Measurements from ENCODE around the gene RARB.

Gene RARB

DNA sequence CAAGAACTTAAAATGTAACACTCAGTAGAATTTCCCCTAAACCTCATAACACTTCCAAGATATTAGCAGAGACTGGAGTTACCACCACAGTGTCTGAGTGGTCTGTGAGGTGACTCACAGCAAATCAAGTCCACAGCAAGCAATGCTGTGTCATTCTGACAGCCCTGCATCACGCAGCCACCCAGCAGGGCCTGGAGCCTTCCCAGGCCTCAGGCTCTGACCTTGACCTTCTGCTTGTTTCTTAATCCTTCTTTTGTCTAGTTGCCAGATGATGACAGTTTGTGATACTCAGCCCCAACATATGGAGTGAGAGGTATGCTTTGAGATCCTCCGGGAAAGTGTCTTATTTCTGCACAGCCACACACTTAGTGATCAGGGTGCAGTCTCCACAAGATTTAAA is 154.2 kb downstream of the RARB start:
- no peak for FAIRE-seq

DNA sequence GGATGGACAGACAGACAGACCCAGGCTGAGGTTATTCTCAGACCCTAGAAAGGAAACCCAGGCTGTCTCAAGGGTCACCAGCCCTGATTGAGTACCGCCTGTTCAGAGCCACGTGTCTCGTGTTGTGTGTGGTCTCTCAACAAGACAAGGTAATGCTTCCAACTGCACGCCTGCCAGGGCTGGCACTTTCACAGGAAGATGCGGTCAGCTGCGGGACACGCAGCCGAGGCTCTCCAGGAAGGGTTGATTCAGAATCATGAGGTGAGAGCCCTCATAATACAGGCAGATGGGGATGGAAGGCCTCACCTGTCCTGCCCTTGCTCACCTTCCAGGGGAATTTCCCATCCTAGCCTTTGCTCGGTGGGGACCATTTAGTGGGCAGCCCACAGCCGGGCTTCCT is 155.3 kb downstream of the RARB start:
- no peak for FAIRE-seq

DNA sequence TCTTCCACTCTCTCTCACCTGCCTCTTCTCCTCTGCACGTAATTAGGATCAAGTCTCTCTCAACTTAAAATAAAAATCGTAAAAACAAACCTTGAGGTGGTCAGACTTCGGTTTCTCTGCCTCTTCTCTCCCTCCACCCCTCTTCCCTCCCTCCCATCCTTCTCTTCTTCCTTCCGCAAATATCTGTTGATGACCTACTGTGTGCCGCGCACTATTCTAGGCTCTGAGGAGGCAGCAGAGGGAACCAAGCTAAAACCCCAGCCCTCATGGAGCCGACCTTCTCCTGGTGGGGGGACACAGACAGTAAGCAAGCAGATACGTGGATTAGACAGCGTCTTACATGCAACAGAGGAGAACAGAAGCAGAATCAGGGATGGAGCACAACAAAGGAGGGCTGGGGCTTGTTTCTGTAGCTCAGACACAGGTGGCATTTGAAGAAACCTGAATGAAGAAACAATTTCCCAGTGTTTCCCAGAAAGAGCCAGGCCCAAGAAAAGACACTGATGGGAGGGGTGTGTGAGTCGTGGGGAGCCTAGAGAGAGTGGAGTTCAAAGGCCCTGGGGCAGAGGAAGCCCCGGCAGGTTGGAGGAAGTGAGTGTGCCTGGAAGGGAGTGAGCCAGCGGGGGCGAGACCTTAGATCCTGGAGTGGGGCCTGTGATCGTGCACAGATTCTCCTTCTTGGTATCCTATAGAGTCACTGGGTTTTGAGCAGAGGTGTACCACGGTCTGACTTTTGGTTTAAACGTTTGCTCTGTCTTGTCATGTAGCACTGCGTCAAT is 156.1 kb downstream of the RARB start:
- FAIRE-seq: no peak

DNA sequence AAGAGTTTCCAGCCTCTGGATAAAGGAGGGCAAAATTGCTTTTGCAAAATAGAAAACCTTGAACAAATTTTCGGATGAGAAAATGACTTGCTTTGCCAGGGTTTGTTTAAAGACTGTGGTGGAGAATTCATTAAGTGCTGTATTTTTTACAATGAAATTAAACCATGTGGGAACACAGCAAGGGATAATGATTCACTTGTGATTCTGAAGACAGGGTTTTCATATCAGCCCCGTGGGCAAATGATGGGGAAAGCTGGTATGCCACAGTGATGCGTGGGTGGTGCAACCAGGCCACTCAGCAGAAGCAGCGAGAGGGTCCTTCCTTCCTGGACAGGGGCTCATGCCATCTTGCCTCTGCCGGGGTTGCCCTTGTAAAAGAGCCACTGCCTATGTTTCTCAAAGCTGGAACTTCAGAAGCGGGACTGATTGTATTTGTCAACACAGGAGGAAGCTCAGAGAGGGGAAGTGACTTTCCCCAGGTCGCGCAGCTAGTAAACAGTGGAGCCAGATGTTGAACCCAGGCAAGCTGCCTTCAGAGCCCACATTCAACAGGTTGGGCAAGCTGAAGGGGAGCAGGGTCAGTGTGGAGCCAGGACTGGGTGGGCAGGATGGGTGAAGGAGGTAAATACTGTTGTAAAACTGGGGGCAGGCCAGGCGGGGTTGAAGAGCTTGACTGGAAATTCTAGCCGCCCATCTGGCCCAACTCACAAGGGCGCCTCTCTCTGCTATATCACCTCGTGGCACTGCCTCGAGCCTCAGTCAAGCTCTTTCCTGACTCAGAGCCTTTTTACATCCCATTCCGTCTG is 157.5 kb downstream of the RARB start:
- FAIRE-seq: no peak

DNA sequence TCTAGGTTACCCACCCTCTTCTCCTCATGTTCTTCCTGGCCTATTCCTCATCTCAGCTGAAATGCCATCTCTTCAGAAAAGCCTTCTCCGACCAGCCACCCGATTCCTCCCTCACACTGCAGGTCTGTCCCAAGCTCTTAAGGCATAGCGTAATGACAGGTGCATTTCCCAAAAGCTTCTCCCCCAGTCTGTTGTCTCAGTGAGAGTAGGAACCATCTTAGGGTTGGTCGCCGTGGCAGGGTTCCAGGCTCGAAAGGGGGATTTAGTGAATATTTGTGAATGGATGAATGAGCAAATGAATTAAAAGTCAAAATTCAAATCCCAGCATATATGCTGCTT is 158.1 kb downstream of the RARB start:
- no peak for FAIRE-seq

DNA sequence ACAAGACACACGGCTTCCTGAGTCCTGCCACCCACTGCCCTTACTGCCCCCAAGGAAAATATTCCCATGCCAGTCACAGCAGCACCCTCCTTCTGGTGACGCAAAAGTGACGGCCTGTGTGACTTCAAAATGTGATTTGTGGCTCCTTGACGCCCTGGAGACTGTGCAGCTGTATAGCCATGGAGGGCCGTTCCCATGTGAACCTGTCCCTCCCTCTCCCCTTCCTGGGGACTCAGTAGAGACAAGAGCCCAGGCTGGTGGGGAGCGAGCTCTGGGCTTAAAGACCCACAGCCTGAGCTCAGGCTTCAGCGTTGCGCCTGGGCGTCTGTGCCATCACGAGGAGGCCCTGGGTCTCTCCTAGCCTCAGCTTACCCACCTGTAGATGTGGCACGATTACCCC is 158.5 kb downstream of the RARB start:
- FAIRE-seq: no peak

DNA sequence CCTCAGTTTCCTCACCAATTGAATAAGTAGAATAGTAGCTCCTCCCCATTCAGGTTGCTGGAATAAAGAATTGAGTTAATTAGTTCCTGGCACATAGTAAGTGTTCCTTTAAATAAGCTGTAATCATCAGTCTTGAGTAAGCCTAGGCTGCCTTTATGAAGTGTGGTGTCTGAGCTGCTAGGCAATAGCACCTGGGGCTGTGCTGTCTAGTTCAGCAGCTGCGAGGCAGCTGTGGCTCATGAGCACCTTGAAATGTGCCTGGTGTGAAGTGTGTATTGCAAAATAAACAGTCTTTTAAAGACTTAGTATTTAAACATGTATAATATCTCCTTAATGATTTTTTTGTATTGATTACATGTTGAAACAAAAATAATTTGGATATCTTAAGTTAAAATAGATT is 159.0 kb downstream of the RARB start:
- FAIRE-seq: no peak

DNA sequence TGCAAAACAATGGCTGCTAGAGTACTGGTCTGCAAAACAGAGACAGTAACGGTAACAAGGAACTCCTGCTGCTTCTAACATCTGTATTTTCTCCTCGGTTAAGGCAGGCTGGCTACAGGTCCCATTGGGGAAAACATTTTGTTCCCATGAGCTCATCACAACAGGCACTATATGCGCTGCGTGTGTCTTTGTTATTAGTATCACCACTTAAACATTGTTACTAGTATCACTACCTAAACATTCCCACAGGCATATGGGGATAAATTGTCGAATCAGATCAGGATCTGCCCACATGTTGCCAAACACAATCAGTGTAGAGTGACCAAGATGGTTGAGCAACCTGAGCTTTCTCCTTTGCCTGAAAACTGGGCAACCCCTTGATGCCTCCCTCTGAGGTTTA is 159.5 kb downstream of the RARB start:
- FAIRE-seq: no peak

DNA sequence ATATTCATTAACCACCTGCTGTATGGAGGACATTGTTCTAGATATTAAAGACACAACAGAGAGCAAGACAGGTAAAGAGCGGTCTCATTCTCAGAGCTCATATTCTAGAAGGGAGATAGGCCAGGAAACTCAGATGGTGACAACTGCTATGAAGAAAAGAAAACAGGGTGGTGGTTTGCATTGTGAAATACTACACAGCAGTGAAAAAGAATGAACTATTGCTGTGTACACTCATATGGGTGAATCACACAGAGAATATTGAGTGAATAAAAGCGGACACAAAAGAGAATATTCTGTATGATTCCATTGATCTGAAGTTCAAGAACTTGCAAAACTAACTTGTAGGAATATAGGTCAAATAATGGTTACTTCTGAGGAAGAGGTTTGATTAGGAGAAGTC is 159.9 kb downstream of the RARB start:
- no peak for FAIRE-seq

DNA sequence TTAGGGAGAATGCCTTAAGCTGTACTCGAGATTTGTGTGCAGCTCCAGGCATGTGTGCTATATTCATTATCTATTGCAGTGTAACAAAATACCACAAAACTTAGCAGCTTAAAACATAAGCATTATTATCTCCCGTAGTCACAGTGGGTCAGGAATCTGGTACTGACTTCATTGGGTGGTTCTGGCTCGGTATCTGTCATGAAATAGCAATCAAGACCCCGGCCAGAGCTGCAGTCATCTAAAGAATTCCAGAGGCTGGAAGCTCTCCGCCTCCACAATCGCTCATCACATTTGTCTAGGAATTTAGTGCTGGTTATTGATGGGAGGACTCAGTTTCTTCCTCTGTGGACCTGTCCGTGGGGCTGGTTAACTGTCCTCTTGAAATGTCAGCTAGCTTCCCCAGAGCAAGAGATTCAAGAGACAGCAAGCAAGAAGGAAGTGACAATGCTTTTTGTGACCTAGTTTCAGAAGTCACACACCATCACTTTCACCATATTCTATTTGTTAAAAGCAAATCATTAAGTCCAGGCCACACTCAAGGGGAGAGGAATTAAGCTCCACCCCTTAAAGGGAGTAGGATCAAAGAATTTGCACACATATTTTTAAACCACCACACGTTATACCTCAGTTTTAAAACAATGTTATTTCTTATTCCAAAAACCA is 160.5 kb downstream of the RARB start:
- FAIRE-seq: no peak

DNA sequence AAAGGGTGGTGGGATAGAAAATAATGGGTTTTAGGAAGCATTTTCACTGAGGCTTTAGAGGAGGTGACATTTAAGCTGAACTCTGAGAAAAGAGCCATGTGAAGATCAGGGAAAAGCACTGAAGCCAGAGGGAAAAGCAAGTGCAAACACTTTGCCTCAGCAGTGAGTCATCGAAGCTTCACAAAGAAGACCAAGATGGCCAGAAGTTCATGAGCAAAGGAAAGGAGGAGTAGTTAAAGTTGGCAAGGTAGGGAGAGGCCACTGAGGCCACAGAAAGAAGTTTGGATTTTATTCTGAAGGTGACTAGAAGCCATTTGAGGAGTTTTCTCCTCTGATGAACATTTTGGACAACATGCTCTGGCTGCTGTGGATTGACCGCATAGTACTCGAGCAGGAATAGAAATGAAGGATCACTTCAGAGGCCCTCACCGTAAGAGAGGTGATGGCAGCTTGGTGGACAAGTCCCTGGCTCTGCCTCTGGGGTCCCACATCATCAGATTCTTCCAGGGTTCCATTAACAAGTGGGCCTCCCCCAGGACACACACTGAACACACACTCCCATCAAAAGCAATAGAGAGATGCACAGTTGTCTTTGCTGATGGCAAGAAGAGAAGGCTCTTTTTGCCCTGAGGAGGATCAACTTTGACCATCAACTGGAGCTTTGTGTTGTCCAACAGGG is 161.2 kb downstream of the RARB start:
- no peak for FAIRE-seq

DNA sequence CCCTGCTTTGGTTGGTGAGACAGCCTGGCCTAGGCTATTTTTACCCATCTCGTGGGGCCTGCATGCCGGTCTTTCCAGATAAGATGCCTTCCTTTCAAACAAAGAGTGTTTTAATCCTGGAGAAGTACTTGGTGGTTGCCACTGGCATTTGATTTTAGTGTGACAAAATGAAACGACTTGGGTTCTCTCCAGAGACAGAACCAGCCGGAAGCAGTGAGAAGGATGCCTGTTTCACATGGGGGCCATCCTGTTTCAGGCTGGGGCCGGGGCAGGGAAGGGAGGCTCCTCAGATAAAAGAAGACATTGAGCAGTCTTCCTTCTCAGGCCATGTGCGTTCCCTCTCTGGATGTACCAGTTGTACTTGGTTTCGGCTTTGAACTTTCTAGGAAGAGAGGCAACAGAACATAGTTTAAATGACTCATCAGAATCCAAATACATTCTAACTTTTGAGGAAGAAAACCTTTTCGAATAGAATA is 161.8 kb downstream of the RARB start:
- FAIRE-seq: no peak

DNA sequence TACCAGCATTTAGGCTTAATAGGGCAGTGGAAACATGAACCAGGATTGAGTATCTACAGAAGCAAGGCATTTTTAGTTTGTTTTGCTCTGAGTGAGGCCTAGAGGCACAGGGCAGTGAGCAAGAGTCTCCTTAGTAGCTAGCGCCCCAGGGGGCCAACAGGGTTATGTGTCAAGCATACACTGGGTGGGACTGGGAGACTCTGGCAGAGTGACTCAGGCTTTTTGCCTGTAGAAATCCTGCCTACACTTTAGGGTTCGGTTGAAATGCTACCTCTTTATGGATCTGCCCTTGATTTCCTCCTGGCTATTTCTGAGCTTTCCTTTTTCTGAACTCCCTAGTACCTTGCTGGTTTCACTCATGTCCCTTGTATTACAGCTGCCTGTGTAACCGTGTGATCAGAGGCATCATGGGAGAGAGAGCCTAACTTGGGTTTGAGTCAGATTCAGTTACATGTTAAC is 164.5 kb downstream of the RARB start:
- no peak for FAIRE-seq

DNA sequence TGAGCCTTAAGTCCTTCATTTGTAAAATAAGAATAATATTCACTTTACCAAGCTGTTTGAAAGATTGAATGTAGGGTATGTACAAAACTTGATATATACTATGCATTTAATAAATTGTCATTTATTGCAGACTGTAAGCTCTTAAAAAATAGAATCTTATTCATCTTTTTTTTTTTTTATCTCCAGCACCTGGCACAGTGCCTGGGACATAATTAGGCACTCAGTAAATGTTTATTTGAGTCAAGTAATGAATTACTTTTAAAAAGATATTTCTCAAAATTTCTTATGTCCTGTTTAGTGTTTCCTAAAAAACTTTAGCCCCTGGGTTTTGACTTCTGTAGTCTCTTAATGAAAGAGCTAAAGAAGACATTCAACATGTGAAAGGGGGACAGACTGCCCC is 164.9 kb downstream of the RARB start:
- no peak for FAIRE-seq

DNA sequence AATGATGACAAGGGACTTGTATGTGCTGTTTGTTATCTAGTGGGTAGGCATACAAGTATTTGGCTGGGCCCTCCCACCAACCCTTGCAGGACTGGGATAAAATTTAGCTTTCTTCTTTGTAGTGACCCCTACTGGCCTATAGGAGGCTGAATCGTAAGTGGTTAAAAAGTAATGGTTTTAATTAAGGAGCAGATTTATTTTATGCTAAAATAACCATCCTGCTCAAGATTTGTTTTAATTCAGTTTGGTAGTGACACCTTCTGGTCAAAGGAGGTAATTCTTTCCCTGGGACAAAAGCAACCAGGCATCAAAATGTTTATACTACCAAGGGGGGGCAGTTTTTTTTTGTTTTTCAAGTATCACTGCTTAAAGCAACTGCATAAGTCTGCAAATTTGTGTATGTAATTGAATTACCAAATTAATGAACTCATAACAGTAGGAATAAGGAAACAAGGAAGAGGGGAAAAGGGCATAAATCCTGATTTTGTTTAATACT is 166.0 kb downstream of the RARB start:
- peak; percentile 34 for FAIRE-seq

DNA sequence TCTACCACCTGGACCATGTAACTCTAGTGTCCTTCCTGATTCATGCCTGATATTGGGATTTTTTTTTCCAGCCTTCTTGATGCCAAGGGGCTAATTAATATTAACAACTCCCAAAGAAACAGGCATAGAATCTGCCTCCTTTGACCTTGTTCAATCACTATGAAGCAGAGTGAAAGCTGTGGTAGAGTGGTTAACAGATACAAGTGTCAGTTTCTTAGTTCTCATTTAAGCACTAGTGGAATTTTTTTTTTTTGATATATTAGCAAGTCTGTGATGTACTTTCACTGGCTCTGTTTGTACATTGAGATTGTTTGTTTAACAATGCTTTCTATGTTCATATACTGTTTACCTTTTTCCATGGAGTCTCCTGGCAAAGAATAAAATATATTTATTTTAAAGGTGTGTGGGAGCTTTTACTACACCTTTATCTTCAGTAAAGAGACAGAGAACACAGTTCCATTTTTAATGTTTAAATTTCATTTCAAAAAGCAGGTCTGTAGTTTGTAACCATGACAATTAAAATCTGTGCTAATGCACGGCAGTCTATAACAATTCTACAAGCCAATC is 169.6 kb downstream of the RARB start:
- FAIRE-seq: no peak

DNA sequence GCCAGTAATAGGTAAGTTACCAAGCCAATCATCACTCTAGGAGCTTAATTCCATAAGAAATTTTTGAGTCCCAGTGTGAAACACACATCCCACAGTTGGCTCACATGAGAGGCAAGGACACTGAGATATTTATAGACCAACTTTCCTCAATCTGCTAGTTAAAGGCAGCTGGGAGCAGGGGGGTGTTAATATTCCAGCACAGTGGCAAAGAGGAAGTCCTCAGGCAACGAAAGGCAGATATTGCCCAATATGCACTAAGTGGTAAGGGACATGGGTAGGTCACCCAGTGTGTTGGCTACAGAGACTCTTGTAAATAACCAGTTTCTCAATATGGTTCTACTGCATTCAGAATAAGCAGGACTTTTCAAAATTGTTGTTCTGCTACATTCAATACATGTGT is 175.6 kb downstream of the RARB start:
- no peak for FAIRE-seq

DNA sequence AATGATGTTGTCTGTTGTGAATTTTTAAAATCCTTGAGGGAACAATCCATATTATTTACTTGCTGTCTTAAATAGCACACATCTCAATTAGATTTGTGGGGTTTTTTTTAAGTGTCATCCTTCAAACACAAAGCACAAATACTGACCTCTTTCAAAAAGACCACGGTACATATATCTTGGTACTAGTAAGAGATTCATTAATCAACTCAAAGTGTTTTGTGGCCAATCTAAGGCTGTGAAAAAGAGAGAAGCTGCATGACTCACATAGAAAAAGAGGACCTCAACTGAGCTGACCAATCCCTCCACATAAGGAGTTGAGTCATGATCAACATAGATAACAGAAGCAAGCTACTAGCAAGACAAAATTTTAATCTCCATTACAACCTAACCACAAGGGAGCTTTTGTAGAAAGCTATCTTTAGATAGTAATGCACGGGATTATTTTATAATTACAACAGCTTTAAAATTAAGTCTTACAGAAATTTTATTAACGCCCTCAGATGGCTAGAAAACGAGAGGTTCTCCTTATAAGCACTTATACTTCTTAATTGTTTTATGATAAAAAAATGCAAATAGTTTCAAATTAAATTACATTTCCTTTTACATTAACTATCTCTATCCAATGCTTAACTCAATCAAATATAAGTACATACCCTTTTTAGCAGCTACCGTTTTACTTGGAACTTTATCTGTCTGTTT is 176.2 kb downstream of the RARB start:
- FAIRE-seq: no peak

DNA sequence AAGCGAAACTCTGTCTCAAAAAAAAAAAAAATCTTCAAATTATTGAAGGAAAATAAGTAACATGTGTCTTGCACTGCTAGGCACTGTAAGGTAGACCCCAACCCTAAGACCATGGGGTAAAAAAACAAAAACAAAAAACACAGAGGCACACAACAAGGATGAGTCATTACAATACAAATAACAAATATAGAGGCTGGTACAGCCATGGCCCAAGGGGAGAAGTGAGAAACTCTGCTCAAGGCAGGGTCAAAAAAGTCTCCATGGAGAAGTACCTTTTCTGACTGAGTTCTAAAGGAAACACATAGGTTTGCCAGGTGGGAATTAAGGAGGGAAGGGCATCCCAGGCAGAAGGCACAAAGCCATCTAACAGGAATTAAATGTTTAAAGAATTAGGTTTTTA is 182.1 kb downstream of the RARB start:
- FAIRE-seq: no peak

DNA sequence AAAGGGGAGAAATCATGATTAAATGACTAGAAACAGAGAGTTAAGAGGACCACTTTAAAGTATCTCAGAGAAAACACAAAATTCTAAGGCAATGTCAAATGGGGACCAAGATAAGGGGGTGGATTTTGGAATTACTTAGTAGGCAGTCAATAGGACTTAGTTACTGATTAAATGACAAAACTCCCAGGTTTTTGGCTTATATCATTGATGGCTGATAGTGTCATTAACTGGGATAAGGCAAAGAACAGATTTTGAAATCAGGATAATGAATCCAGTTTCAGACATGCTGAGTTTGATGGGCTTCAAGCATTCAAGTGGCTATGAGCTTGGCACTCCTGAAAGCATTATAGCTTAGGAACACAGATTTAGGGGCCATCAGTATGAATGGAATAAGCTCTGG is 182.7 kb downstream of the RARB start:
- FAIRE-seq: no peak

DNA sequence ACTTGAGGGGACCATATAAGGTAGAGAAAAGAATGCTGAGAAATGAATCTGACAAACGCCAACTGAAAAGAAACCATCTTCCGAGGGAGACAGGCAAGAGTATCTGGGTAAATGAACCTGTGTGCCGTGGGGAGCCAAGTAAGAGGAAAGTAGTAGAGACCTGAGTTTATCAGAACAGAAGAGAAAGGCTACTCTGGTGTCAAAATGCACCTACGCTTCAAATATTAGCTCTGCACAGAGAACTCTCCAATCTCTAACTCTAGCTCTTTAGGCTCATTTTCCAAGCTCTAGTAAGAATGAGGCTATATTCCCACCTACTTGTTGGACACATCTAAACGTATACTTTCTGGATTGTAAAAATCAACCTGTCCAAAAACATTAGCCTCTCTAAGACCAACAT is 183.1 kb downstream of the RARB start:
- FAIRE-seq: no peak

DNA sequence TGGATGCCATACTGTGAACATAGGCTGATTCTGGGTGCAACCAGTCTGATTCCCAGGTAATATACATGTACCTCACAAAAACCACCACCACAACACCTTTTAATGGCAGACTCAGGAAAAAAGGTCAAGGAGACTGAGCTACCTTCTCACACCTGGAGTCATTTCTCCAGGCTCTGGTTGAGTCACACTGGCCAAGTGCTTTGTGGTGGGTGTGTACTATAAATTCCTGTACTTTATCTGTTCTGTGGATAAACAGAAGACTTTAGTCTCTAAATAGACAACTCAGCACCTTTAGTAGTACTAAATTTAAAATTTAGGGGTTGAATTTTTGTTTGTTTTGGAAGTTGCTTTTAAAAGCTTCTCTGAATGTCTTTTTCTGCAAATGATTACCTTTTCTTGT is 190.0 kb downstream of the RARB start:
- FAIRE-seq: no peak

Measured in TTC549 (cell line).